Neural progenitor cell (in vitro differentiated cells): ENCODE data around the gene NFIA. TPM values are rescaled to one million over a fixed set of nuclear protein-coding genes. Genes with fewer than 3 reads are reported as not detected.

ENCODE experiments used
- DNase-seq: peaks from one replicate; pipeline ENCODE4 v3.0.0-alpha.2; 2016; ENCODE audit warnings: low spot score
- H2AFZ ChIP-seq: fragments of 200-600 bp; sonication (generic); replicated peaks from 2 replicates; pipeline ENCODE4 v1.6.1; 2016; ENCODE audit warnings: antibody characterized with exemption
- H3F3A ChIP-seq: fragments of 200-600 bp; sonication (generic); 2 replicates; pipeline ENCODE4 v1.6.1; 2016; ENCODE audit warnings: antibody characterized with exemption, low read depth
- H3K27ac ChIP-seq: fragments of 200-600 bp; sonication (generic); 2 replicates; pipeline ENCODE4 v1.5.1; 2016; ENCODE audit warnings: mild to moderate bottlenecking
- H3K27me3 ChIP-seq: fragments of 200-600 bp; sonication (generic); 2 replicates; pipeline ENCODE4 v1.6.1; 2016; ENCODE audit warnings: mild to moderate bottlenecking, moderate library complexity
- H3K36me3 ChIP-seq: fragments of 200-600 bp; sonication (generic); 2 replicates; pipeline ENCODE4 v1.5.1; 2016
- H3K4me1 ChIP-seq: fragments of 200-600 bp; sonication (generic); 2 replicates; pipeline ENCODE4 v1.6.1; 2016; ENCODE audit warnings: mixed run types
- H3K4me2 ChIP-seq: fragments of 200-600 bp; sonication (generic); 2 replicates; pipeline ENCODE4 v1.6.1; 2016
- H3K4me3 ChIP-seq: fragments of 200-600 bp; sonication (generic); 2 replicates; pipeline ENCODE4 v1.5.1; 2016
- H3K79me2 ChIP-seq: fragments of 200-600 bp; sonication (generic); 2 replicates; pipeline ENCODE4 v1.6.1; 2016; ENCODE audit warnings: low read depth
- H3K9ac ChIP-seq: fragments of 200-600 bp; sonication (generic); 2 replicates; pipeline ENCODE4 v1.6.1; 2016
- H3K9me3 ChIP-seq: fragments of 200-600 bp; sonication (generic); 2 replicates; pipeline ENCODE4 v1.5.1; 2016; ENCODE audit warnings: low read depth
- H4K20me1 ChIP-seq: fragments of 200-600 bp; sonication (generic); 2 replicates; pipeline ENCODE4 v1.6.1; 2016; ENCODE audit warnings: low read depth
- H3K27ac Mint-ChIP-seq: 3 replicates; pipeline ENCODE4 v1.8.0; 2021; ENCODE audit warnings: mixed read lengths
- H3K27me3 Mint-ChIP-seq: 2 replicates; pipeline ENCODE4 v1.8.0; 2022; ENCODE audit warnings: low read depth, mild to moderate bottlenecking, inconsistent platforms, moderate library complexity, mixed read lengths; ENCODE audit not compliant: insufficient read depth
- H3K36me3 Mint-ChIP-seq: 3 replicates; pipeline ENCODE4 v1.8.0; 2021; ENCODE audit warnings: mixed read lengths
- H3K4me1 Mint-ChIP-seq: 3 replicates; pipeline ENCODE4 v1.8.0; 2021; ENCODE audit warnings: mixed read lengths
- H3K4me3 Mint-ChIP-seq: 3 replicates; pipeline ENCODE4 v1.8.0; 2021; ENCODE audit warnings: mild to moderate bottlenecking, moderate library complexity, mixed read lengths
- H3K9me3 Mint-ChIP-seq: 3 replicates; pipeline ENCODE4 v1.8.0; 2020; ENCODE audit warnings: mixed read lengths
- CTCF ChIP-seq: fragments of 200-600 bp; sonication (generic); IDR thresholded peaks from 2 replicates; pipeline ENCODE4 v1.5.1; 2017; ENCODE audit warnings: antibody characterized with exemption, mild to moderate bottlenecking
- EZH2 ChIP-seq: fragments of 200-600 bp; sonication (generic); IDR thresholded peaks from 2 replicates; pipeline ENCODE4 v1.6.1; 2017; ENCODE audit warnings: antibody characterized with exemption, mild to moderate bottlenecking, moderate library complexity
- EZH2phosphoT487 ChIP-seq: fragments of 200-600 bp; sonication (generic); IDR thresholded peaks from 2 replicates; pipeline ENCODE4 v1.6.1; 2017; ENCODE audit warnings: antibody characterized with exemption
- total RNA-seq: library from RNA; depleted of rRNA; stranded (reverse); fragments of >200 nt; gene quantifications from 2 replicates; pipeline ENCODE4 v1.2.3, GENCODE V29; 2015; ENCODE audit warnings: low replicate concordance

The NFIA gene
- total RNA-seq, 1 donor from 2014 or later = 5.3 TPM

GRCh38 chr1:61182480-61182879 lies 100.1 kb downstream of the NFIA start:
- Mint-ChIP-seq H3K4me1 (peaks cover 40% of the 10 kb centered on the region), H3K36me3 (no peaks in the 10 kb centered on the region), H3K4me3 (no peak overlapping the region), H3K27me3 (no peaks in the 10 kb centered on the region), H3K27ac (no peak overlapping the region), H3K9me3 (no peaks in the 10 kb centered on the region)
- no peak overlapping the region for H3K4me3 ChIP-seq
- H3K27ac ChIP-seq = no peak overlapping the region
- no peaks in the 10 kb centered on the region for H3K79me2 ChIP-seq
- H3K9ac ChIP-seq = no peak overlapping the region
- no peak overlapping the region for H3K4me2 ChIP-seq
- no peak overlapping the region for H2AFZ ChIP-seq
- TF ChIP-seq CTCF (no peak), EZH2phosphoT487 (no peak), EZH2 (no peak)
- no peaks in the 10 kb centered on the region for H3F3A ChIP-seq
- no peaks in the 10 kb centered on the region for H3K4me1 ChIP-seq
- H3K27me3 ChIP-seq = no peaks in the 10 kb centered on the region
- H4K20me1 ChIP-seq = no peaks in the 10 kb centered on the region
- no peaks in the 10 kb centered on the region for H3K36me3 ChIP-seq
- no peak for DNase-seq
- no peaks in the 10 kb centered on the region for H3K9me3 ChIP-seq

GRCh38 chr1:61183471-61184039 lies 101.2 kb downstream of the NFIA start:
- TF ChIP-seq EZH2 (no peak), CTCF (no peak), EZH2phosphoT487 (no peak)
- Histone ChIP-seq H2AFZ (no peak overlapping the region), H3F3A (no peaks in the 10 kb centered on the region), H3K4me3 (no peak overlapping the region), H3K36me3 (no peaks in the 10 kb centered on the region), H3K9me3 (no peaks in the 10 kb centered on the region), H3K27ac (no peak overlapping the region), H3K4me1 (no peaks in the 10 kb centered on the region), H3K4me2 (no peak overlapping the region), H3K79me2 (no peaks in the 10 kb centered on the region), H4K20me1 (no peaks in the 10 kb centered on the region), H3K27me3 (no peaks in the 10 kb centered on the region), H3K9ac (no peak overlapping the region)
- H3K9me3 Mint-ChIP-seq = no peaks in the 10 kb centered on the region
- H3K27me3 Mint-ChIP-seq = no peaks in the 10 kb centered on the region
- H3K27ac Mint-ChIP-seq = peak overlapping the region; percentile 34
- H3K4me1 Mint-ChIP-seq = peaks cover 45% of the 10 kb centered on the region
- no peak overlapping the region for H3K4me3 Mint-ChIP-seq
- no peak for DNase-seq
- no peaks in the 10 kb centered on the region for H3K36me3 Mint-ChIP-seq

GRCh38 chr1:61184040-61184713 lies 101.8 kb downstream of the NFIA start:
- Mint-ChIP-seq H3K9me3 (no peaks in the 10 kb centered on the region), H3K27ac (peak overlapping the region; percentile 34), H3K4me1 (peaks cover 50% of the 10 kb centered on the region), H3K4me3 (no peak overlapping the region), H3K36me3 (peaks cover 4% of the 10 kb centered on the region), H3K27me3 (peaks cover 3% of the 10 kb centered on the region)
- TF ChIP-seq EZH2phosphoT487 (no peak), CTCF (no peak), EZH2 (no peak)
- H3F3A ChIP-seq = no peaks in the 10 kb centered on the region
- H3K9ac ChIP-seq = no peak overlapping the region
- no peak overlapping the region for H3K4me3 ChIP-seq
- H3K36me3 ChIP-seq = no peaks in the 10 kb centered on the region
- no peaks in the 10 kb centered on the region for H3K27me3 ChIP-seq
- peak overlapping the region; percentile 8 for H2AFZ ChIP-seq
- H3K4me1 ChIP-seq = no peaks in the 10 kb centered on the region
- no peaks in the 10 kb centered on the region for H3K9me3 ChIP-seq
- H3K79me2 ChIP-seq = no peaks in the 10 kb centered on the region
- no peak overlapping the region for H3K4me2 ChIP-seq
- no peak for DNase-seq
- H4K20me1 ChIP-seq = no peaks in the 10 kb centered on the region
- H3K27ac ChIP-seq = no peak overlapping the region
